Nucleus accumbens (tissue), 56 donors: Measurements from ENCODE around the gene CNTNAP2.

Experiments
- DNase-seq, 56 donors: peaks; one replicate each; lab custom pipeline; 2025; lab: John Stamatoyannopoulos, UW

The CNTNAP2 gene

GRCh38 chr7:146262527-146262926, 145.9 kb downstream of the CNTNAP2 start:
- no peak for DNase-seq

GRCh38 chr7:146276888-146277287, 160.3 kb downstream of the CNTNAP2 start:
- DNase-seq: no peak

- DNase-seq: no peak
Observed at GRCh38 chr7:146285418-146285817, 168.8 kb downstream of the CNTNAP2 start.

- no peak for DNase-seq
Observed at GRCh38 chr7:146290746-146291145, 174.1 kb downstream of the CNTNAP2 start.

GRCh38 chr7:146291900-146292299, 175.3 kb downstream of the CNTNAP2 start:
- no peak for DNase-seq

- no peak for DNase-seq
Observed at GRCh38 chr7:146296028-146296427, 179.4 kb downstream of the CNTNAP2 start.

DNA sequence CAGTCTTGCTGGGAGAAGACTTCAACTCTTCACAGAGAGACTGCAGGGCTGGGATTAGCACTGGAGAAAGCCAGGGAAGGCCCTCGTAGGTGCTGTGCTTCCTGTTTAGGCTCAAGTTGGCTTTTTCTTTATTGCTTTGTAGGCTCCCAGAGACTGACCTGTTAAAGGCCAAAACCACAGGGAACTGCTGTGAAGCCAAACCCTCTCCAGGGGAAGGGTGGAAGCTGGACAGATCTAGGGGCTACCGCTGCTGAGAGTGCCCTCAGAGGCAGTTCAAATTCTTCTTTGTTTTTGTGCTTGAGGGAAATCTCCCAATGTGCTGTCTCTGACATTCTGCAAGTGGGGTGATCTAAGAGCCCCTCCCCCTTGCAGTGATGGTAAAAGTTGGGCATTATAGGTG, 198.4 kb downstream of the CNTNAP2 start:
- no peak for DNase-seq

GRCh38 chr7:146319629-146320028, 203.0 kb downstream of the CNTNAP2 start:
- DNase-seq: no peak

DNA sequence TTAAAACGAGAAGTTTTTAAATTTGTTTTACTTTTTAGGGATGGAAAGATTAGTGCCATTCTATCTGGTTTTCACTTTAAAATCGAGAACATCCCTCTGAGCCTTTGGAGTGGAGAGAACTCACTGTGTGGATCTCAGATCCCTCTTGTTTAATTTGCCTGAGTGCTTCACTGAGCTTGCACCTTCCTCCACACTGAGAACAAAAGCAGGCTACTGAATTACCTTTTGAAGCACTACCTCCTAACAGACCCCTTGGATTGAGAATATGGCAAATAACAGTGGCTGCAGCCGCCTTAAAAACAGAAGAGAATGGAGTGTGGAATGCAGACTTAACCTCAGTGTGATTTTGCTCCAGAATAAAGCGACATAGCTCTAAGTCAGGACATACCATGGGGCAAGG, 204.7 kb downstream of the CNTNAP2 start:
- DNase-seq: no peak

DNA sequence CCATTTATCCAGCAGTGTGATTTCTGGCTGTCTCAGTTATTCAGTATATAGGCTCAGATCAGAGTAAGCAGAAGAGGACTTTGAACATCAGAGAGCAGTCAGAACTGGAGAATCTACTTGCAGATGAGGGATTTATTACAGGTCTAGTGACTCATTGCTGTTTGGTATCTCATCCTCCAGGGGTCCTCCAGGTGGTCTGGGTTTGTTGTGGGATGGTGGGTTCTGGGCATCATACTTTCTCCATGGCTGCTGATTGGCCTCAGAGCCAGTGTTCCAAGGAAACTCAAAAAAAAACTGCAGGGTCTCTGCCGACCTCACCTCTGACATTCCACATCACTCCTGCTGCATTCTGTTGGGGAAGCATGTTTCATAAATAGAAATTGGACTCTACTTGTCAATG, 214.8 kb downstream of the CNTNAP2 start:
- no peak for DNase-seq

DNA sequence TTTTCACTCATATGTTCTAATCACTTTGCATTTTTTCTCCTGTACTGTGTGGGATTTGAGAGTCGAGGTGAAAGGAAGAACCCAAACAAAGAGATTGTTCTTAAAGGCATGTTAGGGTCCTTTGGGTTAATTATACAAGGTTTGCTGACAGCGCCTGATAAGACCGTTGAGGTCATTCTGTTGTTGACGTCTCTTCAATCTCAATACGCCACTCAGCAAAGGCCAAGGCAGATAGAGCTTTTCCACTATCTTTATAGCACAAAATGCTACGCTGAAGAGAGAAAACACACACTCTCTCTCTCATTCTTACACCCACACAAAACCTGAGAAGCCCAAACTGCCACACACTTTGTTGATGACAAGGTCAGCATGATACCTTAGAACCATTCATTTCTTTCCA, 228.7 kb downstream of the CNTNAP2 start:
- DNase-seq: no peak

GRCh38 chr7:146346096-146346495, 229.5 kb downstream of the CNTNAP2 start:
- DNase-seq: no peak

DNA sequence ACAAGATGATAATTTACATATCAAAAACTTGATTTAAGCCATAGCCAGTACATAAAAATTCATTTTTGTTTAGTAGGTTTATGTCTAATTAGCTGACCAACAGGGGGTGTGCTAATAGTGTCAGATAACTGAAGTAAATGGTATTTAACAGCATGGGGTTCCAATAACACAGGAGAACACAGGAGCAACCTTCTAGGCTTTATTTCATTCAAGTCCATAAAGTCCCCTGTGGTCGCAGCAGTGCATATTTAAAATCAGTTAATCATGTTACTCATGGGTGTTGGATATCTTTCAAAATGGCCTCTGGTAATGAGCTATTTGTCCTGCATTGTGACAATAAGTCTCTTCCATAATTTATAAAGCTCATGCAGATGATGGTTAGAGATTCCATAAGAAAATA, 238.6 kb downstream of the CNTNAP2 start:
- no peak for DNase-seq

- DNase-seq: no peak
Observed at GRCh38 chr7:146359176-146359575, 242.6 kb downstream of the CNTNAP2 start.

DNA sequence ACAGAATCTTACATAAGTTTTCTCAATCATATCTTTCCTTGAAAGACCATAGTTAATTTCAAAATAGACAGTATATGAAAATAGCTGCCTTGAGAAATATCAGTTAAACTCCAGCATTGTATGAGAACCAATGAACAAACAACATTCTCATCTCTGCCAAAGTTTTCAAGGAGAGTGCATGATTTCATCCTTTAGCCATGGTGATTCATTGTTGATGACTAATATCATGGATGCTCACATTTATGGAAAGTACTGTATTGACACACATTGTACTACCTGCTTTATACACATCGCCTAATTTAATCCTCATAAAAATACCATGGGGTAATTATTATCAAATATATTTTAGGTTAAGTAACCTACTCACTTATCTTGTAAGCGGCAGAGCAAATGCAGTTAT, 250.3 kb downstream of the CNTNAP2 start:
- DNase-seq: no peak

- DNase-seq: no peak
Observed at GRCh38 chr7:146370171-146370570, 253.6 kb downstream of the CNTNAP2 start.

DNA sequence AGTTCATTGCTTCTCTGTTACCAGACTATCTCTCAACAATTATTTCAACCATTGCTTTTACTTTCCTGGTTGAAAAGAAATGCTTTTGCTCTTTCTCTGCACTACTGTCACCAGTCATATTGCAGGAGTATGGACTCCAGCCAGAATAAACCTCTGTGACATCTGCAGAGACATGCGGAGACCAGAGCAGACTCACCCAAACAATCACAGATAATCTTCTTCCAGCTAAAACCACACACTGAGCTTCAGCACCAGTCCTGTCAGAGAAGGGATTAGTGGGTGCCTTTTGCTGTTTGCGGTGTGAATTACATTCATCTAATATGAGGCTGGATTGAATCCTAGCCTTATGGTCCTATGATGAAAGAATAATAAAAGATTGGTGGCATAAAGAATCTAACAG, 258.6 kb downstream of the CNTNAP2 start:
- DNase-seq: no peak

- no peak for DNase-seq
Observed at GRCh38 chr7:146378196-146378595, 261.6 kb downstream of the CNTNAP2 start.

DNA sequence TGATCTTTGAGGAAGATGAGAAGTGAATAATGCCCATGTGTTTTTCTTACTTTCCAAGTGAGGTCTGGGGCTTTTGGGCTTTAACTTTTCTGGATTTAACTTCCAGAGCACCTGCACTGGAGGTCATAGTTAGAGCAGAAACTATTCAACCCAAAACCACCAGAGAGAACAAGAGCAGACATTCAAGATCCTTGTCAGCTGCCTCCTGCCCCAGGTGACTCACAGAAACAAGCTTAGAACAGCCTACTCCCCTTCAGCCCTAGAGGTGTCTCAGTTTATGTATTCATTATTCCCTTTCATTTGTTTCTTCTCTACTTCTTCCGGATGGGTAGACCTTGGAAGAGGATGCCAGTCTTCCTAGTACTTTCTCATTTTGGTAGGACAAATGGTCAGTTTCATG, 270.5 kb downstream of the CNTNAP2 start:
- no peak for DNase-seq

- DNase-seq: no peak
Observed at GRCh38 chr7:146388928-146389327, 272.3 kb downstream of the CNTNAP2 start.

GRCh38 chr7:146393346-146393745, 276.7 kb downstream of the CNTNAP2 start:
- no peak for DNase-seq

GRCh38 chr7:146397141-146397540, 280.5 kb downstream of the CNTNAP2 start:
- DNase-seq: no peak

DNA sequence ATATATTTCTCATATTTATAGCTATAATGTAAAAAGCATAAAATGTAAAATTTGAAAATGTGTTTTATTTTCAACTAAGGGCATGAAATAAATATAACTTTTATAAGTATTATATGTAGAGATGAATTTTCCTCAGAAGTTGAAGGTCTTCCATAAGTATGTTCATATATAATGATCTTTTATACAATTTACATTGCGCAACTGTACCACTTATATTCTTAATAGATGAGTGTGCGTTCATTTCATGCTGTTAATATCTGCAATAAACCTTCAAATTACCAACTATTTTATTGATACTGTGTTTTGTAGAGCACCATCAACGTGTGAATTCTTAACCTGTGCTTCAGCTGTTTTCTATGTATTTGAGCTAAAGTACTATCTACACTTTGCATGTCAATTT, 285.3 kb downstream of the CNTNAP2 start:
- DNase-seq: no peak

- DNase-seq: no peak
Observed at GRCh38 chr7:146405737-146406136, 289.1 kb downstream of the CNTNAP2 start.
